ENCODE results near the gene NOTCH3. TPM values are rescaled to one million over a fixed set of nuclear protein-coding genes. Genes with fewer than 3 reads are reported as not detected.

Gene NOTCH3
- total and polyA plus RNA-seq, 2 donors (not counting 1 experiment from before 2014, with no cell fraction given): 26.4 to 42.6 TPM

DNA sequence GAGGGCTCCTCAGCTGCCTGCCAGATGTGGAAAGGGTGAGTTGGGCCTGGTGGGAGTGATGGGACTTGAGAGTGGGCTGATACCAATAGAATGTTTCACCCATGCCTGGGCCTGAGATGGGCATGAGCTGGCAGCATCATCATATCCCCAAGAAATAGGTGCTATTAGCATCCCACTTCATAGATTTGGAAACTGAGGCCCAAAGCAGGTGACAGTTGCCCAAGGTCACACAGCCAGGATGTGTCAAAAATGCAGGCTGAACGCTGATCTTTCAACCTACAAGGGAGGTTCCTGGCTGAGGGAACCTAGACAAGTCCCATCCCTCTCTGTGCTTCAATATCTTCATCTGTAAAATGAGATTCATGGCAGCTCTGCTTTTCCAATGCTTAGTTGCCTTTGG lies 89.0 kb downstream of the NOTCH3 start:
- no peak overlapping the region for H3K4me2 ChIP-seq (ENCODE audit: extremely low read depth, insufficient read depth, low read length)
- no peak for DNase-seq (ENCODE audit: low read depth in 2 of 2)
- no peaks in the 10 kb centered on the region for H4K20me1 ChIP-seq (ENCODE audit: control insufficient read depth, extremely low read depth, insufficient read depth, low read length)
- TF ChIP-seq, protein P1, sequence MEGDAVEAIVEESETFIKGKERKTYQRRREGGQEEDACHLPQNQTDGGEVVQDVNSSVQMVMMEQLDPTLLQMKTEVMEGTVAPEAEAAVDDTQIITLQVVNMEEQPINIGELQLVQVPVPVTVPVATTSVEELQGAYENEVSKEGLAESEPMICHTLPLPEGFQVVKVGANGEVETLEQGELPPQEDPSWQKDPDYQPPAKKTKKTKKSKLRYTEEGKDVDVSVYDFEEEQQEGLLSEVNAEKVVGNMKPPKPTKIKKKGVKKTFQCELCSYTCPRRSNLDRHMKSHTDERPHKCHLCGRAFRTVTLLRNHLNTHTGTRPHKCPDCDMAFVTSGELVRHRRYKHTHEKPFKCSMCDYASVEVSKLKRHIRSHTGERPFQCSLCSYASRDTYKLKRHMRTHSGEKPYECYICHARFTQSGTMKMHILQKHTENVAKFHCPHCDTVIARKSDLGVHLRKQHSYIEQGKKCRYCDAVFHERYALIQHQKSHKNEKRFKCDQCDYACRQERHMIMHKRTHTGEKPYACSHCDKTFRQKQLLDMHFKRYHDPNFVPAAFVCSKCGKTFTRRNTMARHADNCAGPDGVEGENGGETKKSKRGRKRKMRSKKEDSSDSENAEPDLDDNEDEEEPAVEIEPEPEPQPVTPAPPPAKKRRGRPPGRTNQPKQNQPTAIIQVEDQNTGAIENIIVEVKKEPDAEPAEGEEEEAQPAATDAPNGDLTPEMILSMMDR (conservative IDR thresholded peaks at IDR 0.05 in 1 of 2, IDR thresholded peaks at IDR 0.05 in 1 of 2; ENCODE audit: low read depth in 1 of 2, low read length in 2 of 2): no peak
- no peak for TF ChIP-seq EZH2 (IDR thresholded peaks at IDR 0.05; ENCODE audit: low read length, missing control alignments)
- H3K36me3 ChIP-seq (ENCODE audit: control insufficient read depth, insufficient read depth, low read length): peaks cover 49% of the 10 kb centered on the region
- H3K9ac ChIP-seq (ENCODE audit: insufficient read depth, low read length): no peak overlapping the region
- H3K4me1 ChIP-seq (ENCODE audit: control insufficient read depth, extremely low read depth, insufficient read depth, low read length): peaks cover 17% of the 10 kb centered on the region
- H3K79me2 ChIP-seq (ENCODE audit: control insufficient read depth, insufficient read depth, low read length): peaks cover 25% of the 10 kb centered on the region
- H2AFZ ChIP-seq (ENCODE audit: low read length): no peak overlapping the region
- H3K27ac ChIP-seq (ENCODE audit: insufficient read depth, low read length): no peak overlapping the region
- no peaks in the 10 kb centered on the region for H3K27me3 ChIP-seq (ENCODE audit: control insufficient read depth, insufficient read depth, low read length)
- H3K9me3 ChIP-seq (ENCODE audit: control insufficient read depth, insufficient read depth, low read depth, low read length): no peaks in the 10 kb centered on the region
- no peak overlapping the region for H3K4me3 ChIP-seq (replicated peaks in 1 of 4; ENCODE audit: control extremely low read depth in 1 of 4, insufficient read depth in 1 of 4, low read depth in 3 of 4, low read length in 4 of 4)

DNA sequence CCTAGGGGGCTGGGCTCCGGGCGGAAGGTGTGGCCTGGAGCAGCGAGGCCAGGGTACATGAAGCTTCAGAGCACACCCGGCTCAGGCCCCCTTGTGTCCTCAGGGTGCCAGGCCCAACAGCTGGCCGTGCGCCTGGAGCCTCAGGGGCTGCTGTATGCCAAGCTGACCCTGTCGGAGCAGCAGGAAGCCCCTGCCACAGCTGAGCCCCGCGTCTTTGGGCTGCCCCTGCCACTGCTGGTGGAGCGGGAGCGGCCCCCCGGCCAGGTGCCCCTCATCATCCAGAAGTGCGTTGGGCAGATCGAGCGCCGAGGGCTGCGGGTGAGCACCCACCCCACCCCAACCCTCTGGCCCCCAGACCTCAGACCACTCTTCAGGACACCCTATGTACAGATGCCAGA lies 90.4 kb downstream of the NOTCH3 start:
- Histone ChIP-seq H3K79me2 (ENCODE audit: control insufficient read depth, insufficient read depth, low read length) (peaks cover 25% of the 10 kb centered on the region), H2AFZ (ENCODE audit: low read length) (no peak overlapping the region), H4K20me1 (ENCODE audit: control insufficient read depth, extremely low read depth, insufficient read depth, low read length) (no peaks in the 10 kb centered on the region), H3K4me3 (replicated peaks in 1 of 4; ENCODE audit: control extremely low read depth in 1 of 4, insufficient read depth in 1 of 4, low read depth in 3 of 4, low read length in 4 of 4) (no peak overlapping the region), H3K9ac (ENCODE audit: insufficient read depth, low read length) (no peak overlapping the region), H3K4me2 (ENCODE audit: extremely low read depth, insufficient read depth, low read length) (no peak overlapping the region), H3K4me1 (ENCODE audit: control insufficient read depth, extremely low read depth, insufficient read depth, low read length) (peaks cover 17% of the 10 kb centered on the region), H3K27ac (ENCODE audit: insufficient read depth, low read length) (no peak overlapping the region), H3K36me3 (ENCODE audit: control insufficient read depth, insufficient read depth, low read length) (peaks cover 45% of the 10 kb centered on the region), H3K9me3 (ENCODE audit: control insufficient read depth, insufficient read depth, low read depth, low read length) (no peaks in the 10 kb centered on the region), H3K27me3 (ENCODE audit: control insufficient read depth, insufficient read depth, low read length) (no peaks in the 10 kb centered on the region)
- DNase-seq (ENCODE audit: low read depth in 2 of 2): no peak
- TF ChIP-seq, protein P1 (conservative IDR thresholded peaks at IDR 0.05 in 1 of 2, IDR thresholded peaks at IDR 0.05 in 1 of 2; ENCODE audit: low read depth in 1 of 2, low read length in 2 of 2): no peak
- no peak for TF ChIP-seq EZH2 (IDR thresholded peaks at IDR 0.05; ENCODE audit: low read length, missing control alignments)

- no peak overlapping the region for H3K4me2 ChIP-seq (ENCODE audit: extremely low read depth, insufficient read depth, low read length)
- H3K79me2 ChIP-seq (ENCODE audit: control insufficient read depth, insufficient read depth, low read length): peaks cover 25% of the 10 kb centered on the region
- peaks cover 14% of the 10 kb centered on the region for H3K4me1 ChIP-seq (ENCODE audit: control insufficient read depth, extremely low read depth, insufficient read depth, low read length)
- DNase-seq (ENCODE audit: low read depth in 2 of 2): no peak
- TF ChIP-seq EZH2 (IDR thresholded peaks at IDR 0.05; ENCODE audit: low read length, missing control alignments): no peak
- TF ChIP-seq, protein P1 (conservative IDR thresholded peaks at IDR 0.05 in 1 of 2, IDR thresholded peaks at IDR 0.05 in 1 of 2; ENCODE audit: low read depth in 1 of 2, low read length in 2 of 2): no peak
- H3K4me3 ChIP-seq (replicated peaks in 1 of 4; ENCODE audit: control extremely low read depth in 1 of 4, insufficient read depth in 1 of 4, low read depth in 3 of 4, low read length in 4 of 4): no peak overlapping the region
- no peaks in the 10 kb centered on the region for H3K27me3 ChIP-seq (ENCODE audit: control insufficient read depth, insufficient read depth, low read length)
- H4K20me1 ChIP-seq (ENCODE audit: control insufficient read depth, extremely low read depth, insufficient read depth, low read length): no peaks in the 10 kb centered on the region
- no peak overlapping the region for H3K9ac ChIP-seq (ENCODE audit: insufficient read depth, low read length)
- no peak overlapping the region for H2AFZ ChIP-seq (ENCODE audit: low read length)
- no peaks in the 10 kb centered on the region for H3K9me3 ChIP-seq (ENCODE audit: control insufficient read depth, insufficient read depth, low read depth, low read length)
- no peak overlapping the region for H3K27ac ChIP-seq (ENCODE audit: insufficient read depth, low read length)
- peaks cover 43% of the 10 kb centered on the region for H3K36me3 ChIP-seq (ENCODE audit: control insufficient read depth, insufficient read depth, low read length)
These were observed 90.9 kb downstream of the NOTCH3 start for GRCh38 chr19:15109768-15110417.

Other genes with a start within 250 kb of the NOTCH3 start
- gene SLC1A6, start 221.1 kb downstream of the NOTCH3 start, total RNA-seq: not detected in 2 replicates
- gene SLC1A6, start 221.1 kb downstream of the NOTCH3 start, polyA plus RNA-seq: not detected in 2 replicates
- gene CASP14, start 151.5 kb downstream of the NOTCH3 start, total RNA-seq: not detected in 2 replicates
- not detected in 2 replicates for gene CASP14, start 151.5 kb downstream of the NOTCH3 start, polyA plus RNA-seq
- gene OR1I1, start 118.8 kb downstream of the NOTCH3 start, total RNA-seq: not detected in 2 replicates
- gene OR1I1, start 118.8 kb downstream of the NOTCH3 start, polyA plus RNA-seq: not detected in 2 replicates
- gene SYDE1, start 93.6 kb downstream of the NOTCH3 start, total RNA-seq: 17.5 and 21.0 TPM in 2 replicates
- gene SYDE1, start 93.6 kb downstream of the NOTCH3 start, polyA plus RNA-seq: 27.9 and 28.6 TPM in 2 replicates
- gene EPHX3, start 31.5 kb upstream of the NOTCH3 start, total RNA-seq: under 0.01 TPM in 2 replicates
- gene EPHX3, start 31.5 kb upstream of the NOTCH3 start, polyA plus RNA-seq: 0.05 and 0.07 TPM in 2 replicates
- gene BRD4, start 131.5 kb upstream of the NOTCH3 start, total RNA-seq: 9.8 and 20.1 TPM in 2 replicates
- 9.9 and 13.3 TPM in 2 replicates for gene BRD4, start 131.5 kb upstream of the NOTCH3 start, polyA plus RNA-seq
- gene AKAP8, start 178.8 kb upstream of the NOTCH3 start, total RNA-seq: 9.8 and 9.9 TPM in 2 replicates
- 13.0 and 14.4 TPM in 2 replicates for gene AKAP8, start 178.8 kb upstream of the NOTCH3 start, polyA plus RNA-seq
- gene AKAP8L, start 218.0 kb upstream of the NOTCH3 start, total RNA-seq: 61.1 and 87.0 TPM in 2 replicates
- 18.0 and 22.9 TPM in 2 replicates for gene AKAP8L, start 218.0 kb upstream of the NOTCH3 start, polyA plus RNA-seq
- 5.6 and 9.7 TPM in 2 replicates for gene WIZ, start 249.0 kb upstream of the NOTCH3 start, total RNA-seq
- 7.5 and 9.5 TPM in 2 replicates for gene WIZ, start 249.0 kb upstream of the NOTCH3 start, polyA plus RNA-seq